ENCODE results near the gene TJP2.

DNA sequence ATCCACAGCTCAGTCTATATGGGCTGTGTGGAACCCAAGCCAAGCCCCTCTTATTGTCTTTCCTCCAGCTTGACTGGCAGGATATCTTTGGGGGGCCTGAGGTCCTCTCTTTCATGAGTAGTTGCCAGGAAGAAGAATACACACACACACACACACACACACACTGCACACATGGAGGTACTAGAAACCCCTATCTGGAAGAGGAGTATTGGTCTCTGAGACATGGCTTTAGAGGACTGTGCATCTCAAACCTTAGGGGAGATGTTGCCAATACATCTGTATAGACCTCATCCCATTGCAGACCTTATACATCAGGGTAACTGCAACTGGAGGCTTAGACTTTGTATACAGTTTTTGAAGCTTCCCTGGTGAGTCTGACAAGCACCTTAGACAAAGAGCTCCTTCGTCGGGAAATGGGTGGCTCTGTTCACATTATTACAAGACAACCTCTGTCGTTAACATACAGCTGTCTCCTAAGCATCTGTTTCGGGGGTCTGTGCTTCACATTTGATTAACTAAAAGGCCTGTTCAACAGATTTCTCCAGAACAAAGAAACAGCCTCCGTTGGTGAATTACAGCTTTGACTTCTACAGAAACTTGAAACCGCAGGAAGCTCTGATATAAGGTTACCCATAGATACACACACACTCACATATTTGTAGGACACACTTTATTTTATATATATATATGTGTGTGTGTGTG lies 145.4 kb downstream of the TJP2 start:
- TF ChIP-seq SMC3 (IDR thresholded peaks at IDR 0.05; ENCODE audit: low read depth, low read length), result no peak
- TF ChIP-seq, protein P1, sequence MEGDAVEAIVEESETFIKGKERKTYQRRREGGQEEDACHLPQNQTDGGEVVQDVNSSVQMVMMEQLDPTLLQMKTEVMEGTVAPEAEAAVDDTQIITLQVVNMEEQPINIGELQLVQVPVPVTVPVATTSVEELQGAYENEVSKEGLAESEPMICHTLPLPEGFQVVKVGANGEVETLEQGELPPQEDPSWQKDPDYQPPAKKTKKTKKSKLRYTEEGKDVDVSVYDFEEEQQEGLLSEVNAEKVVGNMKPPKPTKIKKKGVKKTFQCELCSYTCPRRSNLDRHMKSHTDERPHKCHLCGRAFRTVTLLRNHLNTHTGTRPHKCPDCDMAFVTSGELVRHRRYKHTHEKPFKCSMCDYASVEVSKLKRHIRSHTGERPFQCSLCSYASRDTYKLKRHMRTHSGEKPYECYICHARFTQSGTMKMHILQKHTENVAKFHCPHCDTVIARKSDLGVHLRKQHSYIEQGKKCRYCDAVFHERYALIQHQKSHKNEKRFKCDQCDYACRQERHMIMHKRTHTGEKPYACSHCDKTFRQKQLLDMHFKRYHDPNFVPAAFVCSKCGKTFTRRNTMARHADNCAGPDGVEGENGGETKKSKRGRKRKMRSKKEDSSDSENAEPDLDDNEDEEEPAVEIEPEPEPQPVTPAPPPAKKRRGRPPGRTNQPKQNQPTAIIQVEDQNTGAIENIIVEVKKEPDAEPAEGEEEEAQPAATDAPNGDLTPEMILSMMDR (conservative IDR thresholded peaks at IDR 0.05; ENCODE audit: low read depth, low read length), result no peak
- TF ChIP-seq, protein P2, sequence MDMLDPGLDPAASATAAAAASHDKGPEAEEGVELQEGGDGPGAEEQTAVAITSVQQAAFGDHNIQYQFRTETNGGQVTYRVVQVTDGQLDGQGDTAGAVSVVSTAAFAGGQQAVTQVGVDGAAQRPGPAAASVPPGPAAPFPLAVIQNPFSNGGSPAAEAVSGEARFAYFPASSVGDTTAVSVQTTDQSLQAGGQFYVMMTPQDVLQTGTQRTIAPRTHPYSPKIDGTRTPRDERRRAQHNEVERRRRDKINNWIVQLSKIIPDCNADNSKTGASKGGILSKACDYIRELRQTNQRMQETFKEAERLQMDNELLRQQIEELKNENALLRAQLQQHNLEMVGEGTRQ (IDR thresholded peaks at IDR 0.05; ENCODE audit: low read depth, low read length), result no peak
- no peak for TF ChIP-seq RCOR1 (IDR thresholded peaks at IDR 0.05; ENCODE audit: insufficient replicate concordance, low read length)
